Measurements from ENCODE around the gene TOMM70. TPM values are rescaled to one million over a fixed set of nuclear protein-coding genes. Genes with fewer than 3 reads are reported as not detected.

Gene TOMM70
- total and polyA plus RNA-seq, 2 of the 13 experiments (the other 11 are each of a cell fraction or from before 2014, with no cell fraction given) = 27.0 to 77.2 TPM

- Histone ChIP-seq H3K4me1 (ENCODE audit: insufficient read depth, low read length) (peaks cover 23% of the 10 kb centered on the region), H3K9me3 (ENCODE audit: low read length) (no peaks in the 10 kb centered on the region), H4K20me1 (ENCODE audit: insufficient read depth, low read length) (no peaks in the 10 kb centered on the region), H3K36me3 (replicated peaks in 1 of 2; ENCODE audit: control insufficient read depth in 1 of 2, insufficient read depth in 2 of 2, low read length in 2 of 2) (peaks cover 10 to 44% of the 10 kb centered on the region in 2 experiments; a peak in 4 of 5 replicates), H3K79me2 (ENCODE audit: insufficient read depth, low read length) (no peaks in the 10 kb centered on the region), H3K4me3 (replicated peaks in 1 of 3; ENCODE audit: insufficient read depth in 1 of 3, low read depth in 2 of 3, low read length in 3 of 3) (no peak overlapping the region), H3K4me2 (ENCODE audit: low read depth, low read length) (no peak overlapping the region), H3K27me3 (ENCODE audit: control insufficient read depth in 1 of 2, insufficient read depth in 2 of 2, low read length in 2 of 2) (no peaks in the 10 kb centered on the region), H3K27ac (ENCODE audit: extremely low read length, insufficient read depth, low read length) (no peak overlapping the region), H3K9ac (ENCODE audit: insufficient read depth, low read depth, low read length) (no peak overlapping the region), H2AFZ (ENCODE audit: low read length) (no peak overlapping the region)
- no peak for DNase-seq (ENCODE audit: low spot score)
- TF ChIP-seq ZNF775 (CRISPR knock-in tag; IDR thresholded peaks at IDR 0.05; ENCODE audit: borderline replicate concordance) = no peak
- no TSS peak for BruUV-seq (replicated peaks)
- no peak for FAIRE-seq
- 97% methylated on average over 5 of the region's 5 CpGs for WGBS (ENCODE audit: low lambda C conversion rate)
- in situ Hi-C loops (cut with HindIII; ENCODE audit: extremely low pct_ligation_motif_present, low pct_unique_long_range_greater_than_20kb) (no loop called here), intact Hi-C loops (cut with micrococcal nuclease; ENCODE audit: unreplicated experiment) (no loop called here)
- POLR2A ChIA-PET = interaction anchor here (0.7 to 1.0 kb wide), 2 partner anchors 14 to 15 kb away, joined by 3 to 4 read pairs; partner anchors contain the start of gene NIT2
- no peak for ATAC-seq
- CTCF ChIA-PET (ENCODE audit: low intra/inter-chr PET ratio, low total read pairs) = no interaction called here
These were observed 52.2 kb downstream of the TOMM70 start for GRCh38 chr3:100348727-100349126.

GRCh38 chr3:100340527-100340926 is 60.4 kb downstream of the TOMM70 start:
- no peak overlapping the region for H3K4me2 ChIP-seq (ENCODE audit: low read depth, low read length)
- no peak overlapping the region for H2AFZ ChIP-seq (ENCODE audit: low read length)
- TF ChIP-seq KDM3A (CRISPR knock-in tag; IDR thresholded peaks at IDR 0.05; ENCODE audit: low read depth) (no peak), ZFP36L1 (CRISPR knock-in tag; IDR thresholded peaks at IDR 0.05) (no peak), ZSCAN29 (CRISPR knock-in tag; conservative IDR thresholded peaks at IDR 0.05) (no peak), SMAD9 (CRISPR knock-in tag; IDR thresholded peaks at IDR 0.05) (no peak), ARID3A (IDR thresholded peaks at IDR 0.05; ENCODE audit: low read depth, low read length) (no peak)
- FAIRE-seq (no peak), DNase-seq (ENCODE audit: low spot score) (no peak), ATAC-seq (no peak)
- H3K4me1 ChIP-seq (ENCODE audit: insufficient read depth, low read length) = peaks cover 8% of the 10 kb centered on the region
- 100% methylated on average over 1 of the region's 1 CpG for WGBS (ENCODE audit: low lambda C conversion rate)
- no peaks in the 10 kb centered on the region for H3K27me3 ChIP-seq (ENCODE audit: control insufficient read depth in 1 of 2, insufficient read depth in 2 of 2, low read length in 2 of 2)
- ChIA-PET CTCF (ENCODE audit: low intra/inter-chr PET ratio, low total read pairs) (no interaction called here), POLR2A (no interaction called here)
- no peak overlapping the region for H3K4me3 ChIP-seq (replicated peaks in 1 of 3; ENCODE audit: insufficient read depth in 1 of 3, low read depth in 2 of 3, low read length in 3 of 3)
- H3K9ac ChIP-seq (ENCODE audit: insufficient read depth, low read depth, low read length) = no peak overlapping the region
- no peaks in the 10 kb centered on the region for H3K79me2 ChIP-seq (ENCODE audit: insufficient read depth, low read length)
- in situ Hi-C loops (cut with HindIII; ENCODE audit: extremely low pct_ligation_motif_present, low pct_unique_long_range_greater_than_20kb) = no loop called here
- BruUV-seq (replicated peaks) = no TSS peak
- H3K36me3 ChIP-seq (replicated peaks in 1 of 2; ENCODE audit: control insufficient read depth in 1 of 2, insufficient read depth in 2 of 2, low read length in 2 of 2) = peaks cover 0 to 10% of the 10 kb centered on the region in 2 experiments; a peak in 1 of 5 replicates
- no peak overlapping the region for H3K27ac ChIP-seq (ENCODE audit: extremely low read length, insufficient read depth, low read length)
- intact Hi-C loops (cut with micrococcal nuclease; ENCODE audit: unreplicated experiment) = no loop called here
- no peaks in the 10 kb centered on the region for H4K20me1 ChIP-seq (ENCODE audit: insufficient read depth, low read length)
- no peaks in the 10 kb centered on the region for H3K9me3 ChIP-seq (ENCODE audit: low read length)
